Fibroblast of lung (primary cell): ENCODE measurements around the gene FSTL3.

ENCODE experiments used
- EZH2 ChIP-seq: IDR thresholded peaks from 2 replicates; pipeline ENCODE4 v1.5.1; 2012; ENCODE audit warnings: low read length, control low read depth, mild to moderate bottlenecking; ENCODE audit errors: missing control alignments
- TF ChIP-seq, protein P1 (sequence below), 2 donors: IDR thresholded peaks in 1 of 2; conservative IDR thresholded peaks in 1 of 2; 1 replicate in 1 of 2; 2 replicates in 1 of 2; pipeline ENCODE4 v1.5.1; 2011 to 2012; ENCODE audit warnings: low read length in 2 of 2, control low read depth in 1 of 2, inconsistent platforms in 1 of 2, low read depth in 1 of 2, mild to moderate bottlenecking in 1 of 2

DNA sequence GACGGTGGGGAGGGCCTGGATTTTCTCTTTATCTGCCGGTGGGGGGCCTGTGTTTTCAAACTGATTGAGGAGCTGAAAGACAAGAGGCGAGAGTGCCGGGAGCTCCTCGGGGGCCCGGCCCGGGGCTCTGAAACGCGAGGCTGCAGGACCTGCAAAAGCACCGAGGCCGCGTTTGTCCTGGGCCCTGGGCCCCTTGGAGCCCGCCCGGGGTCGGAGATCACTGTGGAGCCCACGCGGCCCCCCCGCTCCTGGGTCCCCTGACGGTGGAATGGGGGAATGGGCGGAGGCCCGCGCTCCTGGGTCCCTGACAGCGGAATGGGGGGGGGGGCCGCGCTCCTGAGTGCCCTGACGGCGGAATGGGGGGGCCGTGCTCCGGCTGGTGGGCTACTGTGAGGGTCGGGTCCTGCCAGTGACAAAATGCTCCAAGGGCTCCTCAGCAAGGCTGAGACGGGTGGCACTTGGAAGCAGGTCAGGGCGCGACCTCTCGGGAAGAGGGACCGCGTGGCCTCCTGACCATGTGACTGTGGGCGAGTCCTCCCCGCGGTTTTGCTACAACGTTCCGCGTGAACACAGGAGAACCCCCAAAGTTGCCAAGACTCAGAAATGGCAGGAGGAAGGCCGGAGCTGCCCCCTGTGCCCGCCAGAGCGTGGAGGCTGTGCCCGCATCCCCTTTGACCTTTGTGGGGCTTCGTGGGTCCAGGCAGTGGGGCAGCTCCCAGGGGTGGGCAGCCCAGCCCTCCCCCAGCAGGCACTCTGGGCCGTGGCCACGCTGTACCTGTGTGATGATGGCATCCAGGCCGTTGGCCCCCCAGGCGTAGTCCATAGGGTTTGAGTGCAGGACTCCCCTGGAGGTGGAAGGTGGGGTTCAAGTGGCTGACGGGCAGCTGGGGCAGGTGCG lies 27.0 kb upstream of the FSTL3 start:
- TF ChIP-seq, protein P1, sequence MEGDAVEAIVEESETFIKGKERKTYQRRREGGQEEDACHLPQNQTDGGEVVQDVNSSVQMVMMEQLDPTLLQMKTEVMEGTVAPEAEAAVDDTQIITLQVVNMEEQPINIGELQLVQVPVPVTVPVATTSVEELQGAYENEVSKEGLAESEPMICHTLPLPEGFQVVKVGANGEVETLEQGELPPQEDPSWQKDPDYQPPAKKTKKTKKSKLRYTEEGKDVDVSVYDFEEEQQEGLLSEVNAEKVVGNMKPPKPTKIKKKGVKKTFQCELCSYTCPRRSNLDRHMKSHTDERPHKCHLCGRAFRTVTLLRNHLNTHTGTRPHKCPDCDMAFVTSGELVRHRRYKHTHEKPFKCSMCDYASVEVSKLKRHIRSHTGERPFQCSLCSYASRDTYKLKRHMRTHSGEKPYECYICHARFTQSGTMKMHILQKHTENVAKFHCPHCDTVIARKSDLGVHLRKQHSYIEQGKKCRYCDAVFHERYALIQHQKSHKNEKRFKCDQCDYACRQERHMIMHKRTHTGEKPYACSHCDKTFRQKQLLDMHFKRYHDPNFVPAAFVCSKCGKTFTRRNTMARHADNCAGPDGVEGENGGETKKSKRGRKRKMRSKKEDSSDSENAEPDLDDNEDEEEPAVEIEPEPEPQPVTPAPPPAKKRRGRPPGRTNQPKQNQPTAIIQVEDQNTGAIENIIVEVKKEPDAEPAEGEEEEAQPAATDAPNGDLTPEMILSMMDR (conservative IDR thresholded peaks at IDR 0.05 in 1 of 2, IDR thresholded peaks at IDR 0.05 in 1 of 2; ENCODE audit: low read depth in 1 of 2, low read length in 2 of 2), result no peak
- no peak for TF ChIP-seq EZH2
